GM21723 (cell line): ENCODE data around the gene PTGES.

Experiments used
- ATAC-seq: cut with Tn5 transposase; IDR thresholded peaks from one replicate; pipeline ENCODE4 v1.9.1; 2021; ENCODE audit warnings: mild to moderate bottlenecking, moderate library complexity; ENCODE audit not compliant: unreplicated experiment

Gene PTGES

GRCh38 chr9:129720865-129721545, 31.8 kb downstream of the PTGES start:
- no peak for ATAC-seq

- ATAC-seq, result no peak
Measured at GRCh38 chr9:129720181-129720864, 32.5 kb downstream of the PTGES start.

- ATAC-seq, result no peak
Measured at GRCh38 chr9:129719135-129719534, 33.7 kb downstream of the PTGES start.

- no peak for ATAC-seq
Measured at GRCh38 chr9:129718647-129719046, 34.2 kb downstream of the PTGES start.

GRCh38 chr9:129717991-129718390, 34.9 kb downstream of the PTGES start:
- ATAC-seq, result no peak

- no peak for ATAC-seq
Measured at GRCh38 chr9:129716091-129716490, 36.8 kb downstream of the PTGES start.

- no peak for ATAC-seq
Measured at GRCh38 chr9:129714511-129715061, 38.3 kb downstream of the PTGES start.

GRCh38 chr9:129713402-129713679, 39.5 kb downstream of the PTGES start:
- ATAC-seq, result no peak

GRCh38 chr9:129712634-129713401, 40.0 kb downstream of the PTGES start:
- ATAC-seq, result no peak

- no peak for ATAC-seq
Measured at GRCh38 chr9:129710169-129710453, 42.7 kb downstream of the PTGES start.

- no peak for ATAC-seq
Measured at GRCh38 chr9:129709438-129710168, 43.2 kb downstream of the PTGES start.

GRCh38 chr9:129708793-129709192, 44.0 kb downstream of the PTGES start:
- no peak for ATAC-seq

- no peak for ATAC-seq
Measured at GRCh38 chr9:129704807-129705206, 48.0 kb downstream of the PTGES start.

- ATAC-seq, result no peak
Measured at GRCh38 chr9:129703667-129704355, 49.0 kb downstream of the PTGES start.

GRCh38 chr9:129702589-129703520, 50.0 kb downstream of the PTGES start:
- no peak for ATAC-seq

- no peak for ATAC-seq
Measured at GRCh38 chr9:129701549-129701948, 51.3 kb downstream of the PTGES start.

- no peak for ATAC-seq
Measured at GRCh38 chr9:129701054-129701453, 51.8 kb downstream of the PTGES start.

GRCh38 chr9:129698254-129698757, 54.5 kb downstream of the PTGES start:
- no peak for ATAC-seq

- ATAC-seq, result no peak
Measured at GRCh38 chr9:129697656-129698253, 55.1 kb downstream of the PTGES start.
